OCI-M1 (cell line): ENCODE data around the gene DGKZ.
A peak's percentile ranks its signal among the peaks of the same experiment; 100 is the strongest.
"Not testable (repeated sequence)": the region's sequence is repeated elsewhere in the genome, so short reads cannot be mapped to it uniquely, and the experiment has no call there.

Experiments used
- DNase-seq: peaks from one replicate; lab custom pipeline; 2025; lab: John Stamatoyannopoulos, UW

The DGKZ gene

GRCh38 chr11:46346886-46347636 lies at the start of gene DGKZ:
TSS of gene DGKZ (plus strand) at chr11:46347463. CDS start at chr11:46347660, 197 bp downstream.
- peak; percentile 91 for DNase-seq

GRCh38 chr11:46298699-46299433 lies 48.4 kb upstream of the DGKZ start:
- DNase-seq: no peak

- no peak for DNase-seq
Observed at GRCh38 chr11:46299451-46299961, 47.8 kb upstream of the DGKZ start.

- no peak for DNase-seq
Observed at GRCh38 chr11:46300270-46300669, 47.0 kb upstream of the DGKZ start.

- no peak for DNase-seq
Observed at GRCh38 chr11:46302866-46303265, 44.4 kb upstream of the DGKZ start.

- DNase-seq: not testable (repeated sequence)
Observed at GRCh38 chr11:46304036-46304435, 43.2 kb upstream of the DGKZ start.

- DNase-seq: no peak
Observed at GRCh38 chr11:46304605-46305179, 42.6 kb upstream of the DGKZ start.

GRCh38 chr11:46305295-46305694 lies 42.0 kb upstream of the DGKZ start:
- DNase-seq: peak; percentile 53

GRCh38 chr11:46306296-46306853 lies 40.9 kb upstream of the DGKZ start:
- no peak for DNase-seq

GRCh38 chr11:46307369-46307768 lies 39.9 kb upstream of the DGKZ start:
- DNase-seq: no peak

GRCh38 chr11:46307785-46308341 lies 39.4 kb upstream of the DGKZ start:
- DNase-seq: no peak

GRCh38 chr11:46308631-46309419 lies 38.4 kb upstream of the DGKZ start:
- peak; percentile 81 for DNase-seq

GRCh38 chr11:46309814-46310259 lies 37.4 kb upstream of the DGKZ start:
- peak; percentile 50 for DNase-seq

- peak; percentile 90 for DNase-seq
Observed at GRCh38 chr11:46315033-46315738, 32.1 kb upstream of the DGKZ start.

- no peak for DNase-seq
Observed at GRCh38 chr11:46315783-46316563, 31.3 kb upstream of the DGKZ start.

- no peak for DNase-seq
Observed at GRCh38 chr11:46319074-46319453, 28.2 kb upstream of the DGKZ start.

- DNase-seq: no peak
Observed at GRCh38 chr11:46321757-46322156, 25.5 kb upstream of the DGKZ start.

GRCh38 chr11:46322759-46323158 lies 24.5 kb upstream of the DGKZ start:
- peak; percentile 33 for DNase-seq

- no peak for DNase-seq
Observed at GRCh38 chr11:46326813-46327416, 20.3 kb upstream of the DGKZ start.
